Small intestine (tissue), 7 donors: ENCODE results near the gene EVC2. TPM values are rescaled to one million over a fixed set of nuclear protein-coding genes. Genes with fewer than 3 reads are reported as not detected.
A peak's percentile ranks its signal among the peaks of the same experiment; 100 is the strongest.

ENCODE experiments used
- DNase-seq, 2 donors: peaks; one replicate each; pipeline versions ENCODE4 v3.0.0 to v3.0.0-alpha.2; 2013
- FAIRE-seq: peaks from 2 replicates; lab custom pipeline; 2012; peaks lifted over from hg19 to GRCh38; lab: Jason Lieb, UNC
- H3K27ac ChIP-seq, 3 donors: one replicate each; pipeline ENCODE4 v1.5.1; 2013; ENCODE audit warnings: low read length in 2 of 3, mild to moderate bottlenecking in 2 of 3, control low read depth in 1 of 3, inconsistent platforms in 1 of 3, low read depth in 1 of 3, moderate library complexity in 1 of 3
- H3K27me3 ChIP-seq, 3 donors: one replicate each; pipeline ENCODE4 v1.6.1; 2013; ENCODE audit warnings: low read length in 3 of 3, inconsistent platforms in 1 of 3; ENCODE audit not compliant: control insufficient read depth in 3 of 3, insufficient read depth in 3 of 3
- H3K36me3 ChIP-seq, 3 donors: one replicate each; pipeline ENCODE4 v1.6.1; 2013; ENCODE audit warnings: low read length in 3 of 3, inconsistent platforms in 1 of 3, low read depth in 1 of 3, mild to moderate bottlenecking in 1 of 3, moderate library complexity in 1 of 3; ENCODE audit not compliant: control insufficient read depth in 3 of 3, insufficient read depth in 2 of 3
- H3K4me1 ChIP-seq, 3 donors: one replicate each; pipeline ENCODE4 v1.6.1; 2013; ENCODE audit warnings: low read length in 2 of 3, inconsistent platforms in 1 of 3, low read depth in 1 of 3, mild to moderate bottlenecking in 1 of 3, moderate library complexity in 1 of 3; ENCODE audit not compliant: control insufficient read depth in 3 of 3, insufficient read depth in 2 of 3
- H3K4me3 ChIP-seq, 3 donors: one replicate each; pipeline ENCODE4 v1.5.1; 2013; ENCODE audit warnings: low read length in 3 of 3, control low read depth in 1 of 3, inconsistent platforms in 1 of 3, low read depth in 1 of 3, mild to moderate bottlenecking in 1 of 3, moderate library complexity in 1 of 3
- H3K9me3 ChIP-seq, 2 donors: one replicate each; pipeline ENCODE4 v1.6.1; 2013; ENCODE audit warnings: low read depth in 1 of 2, low read length in 1 of 2; ENCODE audit not compliant: control insufficient read depth in 2 of 2, insufficient read depth in 1 of 2
- WGBS, 3 donors: extraction: QIAGEN DNeasy Blood & Tissue Kit; methylation state at CpG; one replicate each; pipeline ENCODE4 v1.1.7; 2013; 5-methylcytosine and 5-hydroxymethylcytosine counted together
- polyA plus RNA-seq, 4 donors: library from polyadenylated mRNA; stranded (reverse) in 3 of 4; unstranded in 1 of 4; fragments of 200-250 nt in 3 of 4; fragments of 120-200 nt in 1 of 4; gene quantifications; one replicate each; pipeline versions ENCODE4 v1.2.1 to v1.2.3, GENCODE V29; 2013
- donor health status: healthy with polysubstance abuse.
- donor health status: control.
- donor health status: control.
- donor health status: Bipolar disorder and iron deficiency.
- donor health status: healthy.

EVC2 gene
- polyA plus RNA-seq, 4 donors, result 0.27 to 1.3 (median 0.83) TPM; not detected in 1

- peaks cover 0 to 3% (median 0%) of the 10 kb centered on the region in 3 donors for H3K36me3 ChIP-seq
- no peak overlapping the region for H3K4me3 ChIP-seq
- H3K27me3 ChIP-seq, result no peaks in the 10 kb centered on the region
- H3K27ac ChIP-seq, result no peak overlapping the region
- FAIRE-seq (no peak), DNase-seq (no peak)
- WGBS, 3 donors, result 92 to 96% (median 95%) methylated on average over 12 of the region's 12 CpGs
- H3K4me1 ChIP-seq, result no peaks in the 10 kb centered on the region
- peaks cover 0 to 15% of the 10 kb centered on the region in 2 donors for H3K9me3 ChIP-seq
These were observed 160.6 kb downstream of the EVC2 start for GRCh38 chr4:5547651-5548249.

GRCh38 chr4:5545271-5545670, 163.1 kb downstream of the EVC2 start:
- H3K4me3 ChIP-seq, result no peak overlapping the region
- 53 to 60% (median 56%) methylated on average over 2 of the region's 2 CpGs for WGBS, 3 donors
- H3K4me1 ChIP-seq, result no peaks in the 10 kb centered on the region
- H3K9me3 ChIP-seq, result peaks cover 0 to 7% of the 10 kb centered on the region in 2 donors
- no peak for DNase-seq
- H3K27me3 ChIP-seq, result no peaks in the 10 kb centered on the region
- H3K36me3 ChIP-seq, result peaks cover 0 to 3% (median 0%) of the 10 kb centered on the region in 3 donors
- FAIRE-seq, result no peak
- no peak overlapping the region for H3K27ac ChIP-seq

DNA sequence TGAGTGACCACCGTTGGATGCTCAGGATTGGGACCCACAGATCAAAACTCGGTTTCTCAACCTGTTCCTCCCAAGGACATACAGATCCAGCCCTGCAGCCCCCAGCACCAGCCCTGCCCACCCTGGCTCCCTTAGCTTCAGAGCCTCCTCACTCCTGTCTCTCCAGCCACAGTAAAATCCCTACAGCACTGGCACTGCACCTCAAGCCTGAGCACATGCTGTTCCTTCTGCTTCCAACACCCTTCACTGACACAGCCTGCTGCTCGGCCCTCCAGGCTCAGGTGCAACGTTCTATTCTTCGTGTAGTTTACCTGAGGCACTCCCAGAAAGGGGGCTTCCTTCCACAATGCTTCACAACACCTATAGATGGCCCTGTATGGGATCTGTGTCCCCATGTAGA, 163.6 kb downstream of the EVC2 start:
- H3K4me1 ChIP-seq, result no peaks in the 10 kb centered on the region
- H3K27ac ChIP-seq, result no peak overlapping the region
- 39 to 74% (median 62%) methylated on average over 5 of the region's 5 CpGs for WGBS, 3 donors
- DNase-seq (no peak), FAIRE-seq (no peak)
- H3K27me3 ChIP-seq, result no peaks in the 10 kb centered on the region
- H3K9me3 ChIP-seq, result peaks cover 0 to 7% of the 10 kb centered on the region in 2 donors
- no peak overlapping the region for H3K4me3 ChIP-seq
- peaks cover 0 to 3% (median 0%) of the 10 kb centered on the region in 3 donors for H3K36me3 ChIP-seq

DNA sequence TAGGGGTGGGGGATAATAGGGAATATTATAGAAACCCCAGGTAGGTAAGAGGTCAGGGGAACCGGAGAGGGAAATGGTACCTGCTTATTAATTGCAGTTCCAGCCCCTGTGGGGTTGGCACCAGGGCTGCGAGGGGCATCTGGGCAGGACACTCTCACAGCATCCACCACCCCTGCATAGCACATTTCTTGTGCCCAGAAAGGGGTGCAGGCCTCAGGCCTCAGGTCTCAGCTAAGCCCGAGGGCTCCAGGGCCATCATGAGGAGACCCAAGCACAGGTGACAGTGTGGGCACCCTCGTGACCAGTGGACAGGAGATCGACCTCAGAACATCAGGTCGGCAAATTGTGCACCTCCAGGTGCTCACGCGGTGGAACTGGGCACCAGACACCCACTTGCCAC, 164.7 kb downstream of the EVC2 start:
- Histone ChIP-seq H3K27ac (no peak overlapping the region), H3K4me3 (no peak overlapping the region), H3K9me3 (peaks cover 0 to 7% of the 10 kb centered on the region in 2 donors), H3K36me3 (peaks cover 0 to 3% (median 0%) of the 10 kb centered on the region in 3 donors), H3K27me3 (no peaks in the 10 kb centered on the region), H3K4me1 (no peaks in the 10 kb centered on the region)
- 78 to 90% (median 87%) methylated on average over 8 of the region's 8 CpGs for WGBS, 3 donors
- FAIRE-seq, result no peak
- DNase-seq, result no peak

DNA sequence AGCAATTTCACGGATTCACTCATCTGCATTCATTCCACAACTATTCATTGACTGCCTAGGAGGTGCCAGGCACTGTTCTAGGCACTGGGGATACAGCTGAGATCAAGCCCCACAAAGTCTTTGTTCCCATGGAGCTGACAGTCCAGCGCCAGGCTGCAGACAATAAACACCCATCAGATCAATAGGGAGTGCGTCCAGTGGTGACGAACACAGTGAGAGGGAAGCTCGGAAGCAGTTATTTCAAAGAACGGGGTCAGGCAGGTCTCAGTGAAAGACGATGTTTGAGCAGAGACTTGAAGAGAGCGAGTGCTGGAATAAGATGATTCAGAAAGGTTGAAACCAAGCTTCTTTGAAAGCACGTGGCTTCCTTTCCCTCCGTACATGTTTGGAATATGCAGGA, 167.2 kb downstream of the EVC2 start:
- Histone ChIP-seq H3K36me3 (no peaks in the 10 kb centered on the region), H3K4me3 (no peak overlapping the region), H3K27ac (no peak overlapping the region), H3K9me3 (no peaks in the 10 kb centered on the region), H3K4me1 (no peaks in the 10 kb centered on the region), H3K27me3 (no peaks in the 10 kb centered on the region)
- DNase-seq (no peak), FAIRE-seq (no peak)
- WGBS, 3 donors, result 84 to 87% (median 87%) methylated on average over 10 of the region's 10 CpGs

GRCh38 chr4:5539584-5539983, 168.8 kb downstream of the EVC2 start:
- Histone ChIP-seq H3K9me3 (no peaks in the 10 kb centered on the region), H3K27ac (no peak overlapping the region), H3K27me3 (no peaks in the 10 kb centered on the region), H3K4me3 (no peak overlapping the region), H3K4me1 (no peaks in the 10 kb centered on the region), H3K36me3 (no peaks in the 10 kb centered on the region)
- FAIRE-seq, result no peak
- 65 to 82% (median 79%) methylated on average over 2 of the region's 2 CpGs for WGBS, 3 donors
- DNase-seq, result no peak

- WGBS, 3 donors, result 63 to 86% (median 80%) methylated on average over 2 of the region's 2 CpGs
- Histone ChIP-seq H3K27me3 (no peaks in the 10 kb centered on the region), H3K27ac (no peak overlapping the region), H3K36me3 (no peaks in the 10 kb centered on the region), H3K4me1 (no peaks in the 10 kb centered on the region), H3K4me3 (no peak overlapping the region), H3K9me3 (no peaks in the 10 kb centered on the region)
- FAIRE-seq, result no peak
- DNase-seq, result no peak
These were observed 176.3 kb downstream of the EVC2 start for GRCh38 chr4:5532100-5532499.

DNA sequence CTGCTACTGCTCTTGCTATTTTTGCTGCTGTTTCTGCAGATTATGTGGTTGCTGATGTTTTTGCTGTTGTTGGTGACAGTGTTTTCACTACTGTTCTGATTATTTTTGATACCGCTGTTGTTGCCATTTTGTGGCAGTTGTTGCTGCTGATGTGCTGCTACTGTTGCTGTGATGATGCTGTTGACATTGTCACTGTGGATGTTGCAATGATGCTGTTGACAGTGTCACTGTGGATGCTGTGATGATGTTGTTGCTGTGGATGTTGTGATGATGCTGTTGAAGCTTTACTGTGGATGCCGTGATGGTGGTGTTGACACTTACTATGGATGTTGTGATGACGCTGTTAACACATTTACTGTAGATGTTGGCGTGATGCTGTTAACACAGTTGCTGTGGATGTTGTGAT, 180.3 kb downstream of the EVC2 start:
- Histone ChIP-seq H3K4me1 (no peaks in the 10 kb centered on the region), H3K27me3 (no peaks in the 10 kb centered on the region), H3K36me3 (no peaks in the 10 kb centered on the region), H3K9me3 (no peaks in the 10 kb centered on the region), H3K4me3 (no peak overlapping the region), H3K27ac (peak overlapping the region in 1 of 3 donors; percentile 11)
- WGBS, 3 donors, result 92 to 97% (median 96%) methylated on average over 4 of the region's 4 CpGs
- FAIRE-seq (no peak), DNase-seq (no peak)

DNA sequence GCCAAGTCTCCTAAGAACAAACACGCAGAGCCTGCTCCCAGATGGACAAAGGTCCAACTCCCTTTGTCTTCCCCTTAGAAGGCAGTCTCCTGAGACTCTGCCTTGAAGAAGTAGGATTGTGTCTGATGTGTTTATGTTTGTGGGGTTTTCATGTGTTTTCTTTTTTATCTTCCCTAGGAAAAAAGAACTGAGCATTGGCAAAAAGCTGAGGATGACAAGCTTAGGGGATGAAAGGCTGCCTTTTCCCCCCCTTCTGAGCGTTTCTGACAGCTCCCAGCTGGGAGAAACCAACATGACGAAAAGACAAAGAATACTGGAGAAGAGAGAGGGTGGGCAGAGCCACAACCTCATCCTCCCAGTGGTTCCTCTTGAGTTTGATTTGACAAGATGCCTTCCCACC, 181.1 kb downstream of the EVC2 start:
- no peak overlapping the region for H3K4me3 ChIP-seq
- FAIRE-seq (no peak), DNase-seq (no peak)
- H3K9me3 ChIP-seq, result no peaks in the 10 kb centered on the region
- H3K27me3 ChIP-seq, result no peaks in the 10 kb centered on the region
- H3K4me1 ChIP-seq, result no peaks in the 10 kb centered on the region
- no peaks in the 10 kb centered on the region for H3K36me3 ChIP-seq
- 12 to 44% (median 25%) methylated on average over 3 of the region's 3 CpGs for WGBS, 3 donors
- no peak overlapping the region for H3K27ac ChIP-seq
